Left ventricle myocardium inferior (tissue), 1 donor: ENCODE results near the gene RGCC. TPM values are rescaled to one million over a fixed set of nuclear protein-coding genes. Genes with fewer than 3 reads are reported as not detected.
"Not testable (repeated sequence)": the region's sequence is repeated elsewhere in the genome, so short reads cannot be mapped to it uniquely, and the experiment has no call there.

Source experiments
- DNase-seq: peaks from one replicate; pipeline ENCODE4 v3.0.0-alpha.2; 2020
- H3K27ac ChIP-seq: fragments of 200-600 bp; replicated peaks from 2 replicates; pipeline ENCODE4 v1.8.0; 2021
- H3K27me3 ChIP-seq: fragments of 200-600 bp; 2 replicates; pipeline ENCODE4 v1.8.0; 2021; ENCODE audit warnings: low read depth
- H3K36me3 ChIP-seq: fragments of 200-600 bp; 2 replicates; pipeline ENCODE4 v1.8.0; 2021
- H3K4me1 ChIP-seq: fragments of 200-600 bp; 2 replicates; pipeline ENCODE4 v1.8.0; 2021
- H3K4me3 ChIP-seq: fragments of 200-600 bp; 2 replicates; pipeline ENCODE4 v1.8.0; 2021; ENCODE audit warnings: mild to moderate bottlenecking, moderate library complexity
- H3K9me3 ChIP-seq: fragments of 200-600 bp; replicated peaks from 2 replicates; pipeline ENCODE4 v1.8.0; 2021
- intact Hi-C: fragments of 100-400 bp; cut with micrococcal nuclease; formaldehyde crosslinking; loops from one replicate; pipeline ENCODE4 v1.11.0; 2022
- total RNA-seq: library from RNA; stranded (reverse); fragmentation: NEBNext Ultra II Directional; extraction: Animal tissue kit (Norgen Biotek cat#: 25700); gene quantifications from one replicate; pipeline ENCODE4 v1.2.1, GENCODE V29; 2021
- TF ChIP-seq, protein P1 (sequence below): fragments of 200-600 bp; IDR thresholded peaks from 2 replicates; pipeline ENCODE4 v1.8.0; 2021; ENCODE audit warnings: antibody characterized with exemption, mild to moderate bottlenecking, borderline replicate concordance
- donor health status: DM: no; HTN: yes; CAD: no; lungs with severe emphysema.

The RGCC gene
- total RNA-seq, 1 donor from 2014 or later = 45.8 TPM

DNA sequence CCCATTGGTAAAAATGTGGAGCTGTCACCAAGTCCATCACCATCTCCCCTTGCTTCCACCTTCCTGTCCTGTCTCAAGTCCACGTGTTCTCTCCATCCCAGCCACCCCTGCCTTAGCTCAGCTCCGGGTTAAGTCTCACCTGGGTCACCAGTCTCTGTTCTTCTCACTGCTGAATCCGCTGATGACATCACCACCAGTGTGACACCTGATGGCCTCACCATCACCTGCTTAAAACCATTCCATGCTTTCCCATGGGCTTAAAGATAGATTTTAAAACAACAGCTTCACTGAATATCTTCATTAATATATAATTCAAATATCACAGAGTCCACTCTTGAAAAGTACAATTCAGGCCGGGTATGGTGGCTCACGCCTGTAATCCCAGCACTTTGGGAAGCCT lies 42.1 kb downstream of the RGCC start:
- peaks cover 4% of the 10 kb centered on the region for H3K9me3 ChIP-seq
- H3K27me3 ChIP-seq = no peaks in the 10 kb centered on the region
- TF ChIP-seq, protein P1, sequence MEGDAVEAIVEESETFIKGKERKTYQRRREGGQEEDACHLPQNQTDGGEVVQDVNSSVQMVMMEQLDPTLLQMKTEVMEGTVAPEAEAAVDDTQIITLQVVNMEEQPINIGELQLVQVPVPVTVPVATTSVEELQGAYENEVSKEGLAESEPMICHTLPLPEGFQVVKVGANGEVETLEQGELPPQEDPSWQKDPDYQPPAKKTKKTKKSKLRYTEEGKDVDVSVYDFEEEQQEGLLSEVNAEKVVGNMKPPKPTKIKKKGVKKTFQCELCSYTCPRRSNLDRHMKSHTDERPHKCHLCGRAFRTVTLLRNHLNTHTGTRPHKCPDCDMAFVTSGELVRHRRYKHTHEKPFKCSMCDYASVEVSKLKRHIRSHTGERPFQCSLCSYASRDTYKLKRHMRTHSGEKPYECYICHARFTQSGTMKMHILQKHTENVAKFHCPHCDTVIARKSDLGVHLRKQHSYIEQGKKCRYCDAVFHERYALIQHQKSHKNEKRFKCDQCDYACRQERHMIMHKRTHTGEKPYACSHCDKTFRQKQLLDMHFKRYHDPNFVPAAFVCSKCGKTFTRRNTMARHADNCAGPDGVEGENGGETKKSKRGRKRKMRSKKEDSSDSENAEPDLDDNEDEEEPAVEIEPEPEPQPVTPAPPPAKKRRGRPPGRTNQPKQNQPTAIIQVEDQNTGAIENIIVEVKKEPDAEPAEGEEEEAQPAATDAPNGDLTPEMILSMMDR = no peak
- H3K4me1 ChIP-seq = peaks cover 29% of the 10 kb centered on the region
- no peak overlapping the region for H3K27ac ChIP-seq
- H3K36me3 ChIP-seq = no peaks in the 10 kb centered on the region
- H3K4me3 ChIP-seq = no peak overlapping the region
- no peak for DNase-seq
- intact Hi-C loops = no loop called here

DNA sequence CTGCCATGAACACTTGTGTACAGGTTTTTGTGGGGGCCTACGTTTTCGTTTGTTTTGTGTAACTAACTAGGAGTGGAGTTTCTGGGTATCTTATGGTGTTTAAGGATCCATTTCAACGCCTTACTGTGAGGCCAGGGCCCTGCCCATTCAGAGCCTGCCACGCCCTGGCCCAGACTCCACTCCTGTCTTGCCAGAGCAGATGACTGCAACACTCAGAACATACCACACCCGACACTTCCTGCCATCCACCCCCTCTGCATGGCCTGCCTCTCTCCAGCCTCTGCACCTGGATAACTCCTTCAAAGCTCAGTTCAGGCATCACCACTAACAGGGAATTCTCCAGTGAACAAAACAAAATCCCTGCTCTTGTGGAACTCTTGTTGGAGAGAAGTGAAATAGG lies 43.2 kb downstream of the RGCC start:
- TF ChIP-seq, protein P1 = no peak
- Histone ChIP-seq H3K27me3 (no peaks in the 10 kb centered on the region), H3K27ac (no peak overlapping the region), H3K4me3 (no peak overlapping the region), H3K4me1 (peaks cover 18% of the 10 kb centered on the region), H3K36me3 (no peaks in the 10 kb centered on the region), H3K9me3 (peaks cover 12% of the 10 kb centered on the region)
- peak; percentile 33 for DNase-seq
- intact Hi-C loops = no loop called here

GRCh38 chr13:41501281-41501680 lies 43.9 kb downstream of the RGCC start:
- Histone ChIP-seq H3K36me3 (no peaks in the 10 kb centered on the region), H3K9me3 (peaks cover 12% of the 10 kb centered on the region), H3K4me1 (peaks cover 11% of the 10 kb centered on the region), H3K27me3 (no peaks in the 10 kb centered on the region), H3K4me3 (no peak overlapping the region), H3K27ac (no peak overlapping the region)
- intact Hi-C loops = no loop called here
- TF ChIP-seq, protein P1 = no peak
- DNase-seq = no peak

DNA sequence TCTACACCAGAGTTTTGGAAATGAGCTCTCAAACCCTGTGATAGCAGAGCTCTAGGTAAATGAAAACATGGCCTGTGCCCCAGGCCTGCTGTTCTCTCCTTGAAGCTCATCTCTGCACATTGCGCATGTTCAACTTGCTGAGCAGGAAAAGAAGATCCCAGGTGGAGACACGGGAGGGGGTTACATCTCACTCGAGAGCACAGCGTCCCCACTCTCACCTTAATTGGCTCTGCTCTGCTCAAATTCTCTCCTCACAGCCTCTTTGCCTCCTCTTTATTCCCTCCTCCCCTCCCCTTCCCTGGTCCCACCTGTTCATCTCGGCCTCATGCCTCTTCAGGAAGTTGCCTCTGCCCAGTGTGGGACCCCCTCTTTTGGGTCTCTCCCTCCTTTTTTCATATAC lies 44.7 kb downstream of the RGCC start:
- Histone ChIP-seq H3K27me3 (no peaks in the 10 kb centered on the region), H3K9me3 (peaks cover 12% of the 10 kb centered on the region), H3K4me1 (peaks cover 3% of the 10 kb centered on the region), H3K4me3 (no peak overlapping the region), H3K27ac (no peak overlapping the region), H3K36me3 (no peaks in the 10 kb centered on the region)
- no peak for DNase-seq
- intact Hi-C loops = no loop called here
- TF ChIP-seq, protein P1 = no peak

DNA sequence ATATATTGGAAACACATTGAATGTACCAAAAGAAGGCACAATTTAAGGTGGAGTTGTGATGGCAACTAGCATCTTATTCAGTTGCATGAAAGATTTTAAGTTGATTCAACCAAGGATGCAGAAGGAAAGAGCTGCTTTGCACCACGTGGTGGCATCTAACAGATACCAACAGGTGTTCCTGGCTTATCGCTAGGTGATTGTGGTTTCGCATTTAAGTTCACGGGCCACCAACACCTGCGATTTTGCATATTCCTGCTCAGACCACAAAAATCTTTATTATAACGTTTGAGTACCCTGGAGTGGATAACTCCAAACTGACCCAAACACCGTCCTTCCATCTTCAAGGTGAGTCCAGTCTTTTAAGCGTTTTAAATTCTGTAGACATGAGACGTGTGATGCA lies 45.3 kb downstream of the RGCC start:
- no peak overlapping the region for H3K4me3 ChIP-seq
- H3K27me3 ChIP-seq = no peaks in the 10 kb centered on the region
- H3K27ac ChIP-seq = no peak overlapping the region
- TF ChIP-seq, protein P1 = no peak
- H3K9me3 ChIP-seq = peaks cover 12% of the 10 kb centered on the region
- no peaks in the 10 kb centered on the region for H3K36me3 ChIP-seq
- no peaks in the 10 kb centered on the region for H3K4me1 ChIP-seq
- intact Hi-C loops = no loop called here
- no peak for DNase-seq

DNA sequence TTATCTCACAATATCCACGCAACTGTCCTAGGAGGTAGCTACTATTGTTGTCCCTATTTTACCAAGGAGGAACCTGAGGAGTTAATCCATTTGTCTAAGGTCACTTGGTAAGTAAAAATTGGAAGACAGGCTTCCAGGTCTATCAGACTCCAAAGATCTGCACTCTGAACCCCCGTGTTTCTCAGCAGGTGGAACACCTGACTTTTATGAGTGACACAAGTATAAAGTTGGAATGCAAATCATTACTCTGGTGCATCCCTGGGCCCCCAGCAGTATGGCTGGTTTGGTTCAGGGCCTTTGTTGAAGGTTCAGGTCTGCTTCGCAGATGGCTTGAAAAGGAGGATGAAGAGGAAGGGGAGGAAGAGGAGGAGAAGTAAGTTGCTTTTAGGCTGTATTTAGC lies 46.0 kb downstream of the RGCC start:
- Histone ChIP-seq H3K27ac (no peak overlapping the region), H3K36me3 (no peaks in the 10 kb centered on the region), H3K4me1 (no peaks in the 10 kb centered on the region), H3K9me3 (peaks cover 12% of the 10 kb centered on the region), H3K27me3 (no peaks in the 10 kb centered on the region), H3K4me3 (no peak overlapping the region)
- no peak for DNase-seq
- TF ChIP-seq, protein P1 = no peak
- intact Hi-C loops = no loop called here

DNA sequence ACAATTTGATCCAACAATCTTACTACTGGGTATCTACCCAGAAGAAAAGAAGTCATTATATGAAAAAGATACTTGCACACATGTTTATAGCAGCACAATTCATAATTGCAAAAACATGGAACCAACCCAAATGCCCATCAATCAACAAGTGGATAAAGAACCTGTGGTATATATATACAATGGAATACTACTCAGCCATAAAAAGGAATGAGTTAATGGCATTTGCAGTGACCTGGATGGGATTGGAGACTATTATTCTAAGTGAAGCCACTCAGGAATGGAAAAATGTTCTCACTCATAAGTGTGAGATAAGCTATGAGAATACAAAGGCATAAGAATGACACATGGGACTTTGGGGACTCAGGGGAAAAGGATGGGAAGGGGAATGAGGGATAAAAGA lies 47.3 kb downstream of the RGCC start:
- H3K27ac ChIP-seq, DNase-seq, intact Hi-C loops, H3K4me1 ChIP-seq, H3K27me3 ChIP-seq, H3K4me3 ChIP-seq, H3K36me3 ChIP-seq: not testable (repeated sequence)
- H3K9me3 ChIP-seq = peaks cover 12% of the 10 kb centered on the region
